Ramos (cell line): ENCODE measurements around the gene MEF2C.

ENCODE experiments used
- in situ Hi-C: fragments of 300-500 bp; cut with MboI; formaldehyde crosslinking; loops from one replicate; pipeline ENCODE4 v1.14.3; 2022; ENCODE audit warnings: low sequenced_read_pairs; ENCODE audit not compliant: unreplicated experiment

The MEF2C gene

DNA sequence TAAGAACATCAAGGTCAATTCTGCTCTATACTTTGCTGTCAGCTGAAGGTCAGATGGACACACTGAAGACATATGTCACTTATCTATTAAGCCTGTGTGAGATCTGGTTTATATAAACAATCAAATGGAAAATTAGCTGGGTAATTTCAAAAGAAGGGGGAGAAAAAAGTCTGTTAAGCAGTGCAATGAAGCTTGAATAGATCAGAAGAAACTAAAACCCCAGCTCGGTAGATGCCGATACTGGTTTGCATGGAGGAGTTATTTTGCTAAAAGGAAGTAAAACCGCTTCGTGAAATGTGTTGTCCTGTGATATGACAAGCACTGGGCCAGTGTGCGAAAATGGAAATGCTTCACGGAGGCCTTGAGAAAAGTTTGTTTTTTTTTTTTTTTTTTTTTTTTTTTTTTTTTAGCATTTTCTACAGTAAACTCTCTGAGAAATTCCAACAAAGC lies 148.8 kb downstream of the MEF2C start:
- in situ Hi-C loops = no loop called here

DNA sequence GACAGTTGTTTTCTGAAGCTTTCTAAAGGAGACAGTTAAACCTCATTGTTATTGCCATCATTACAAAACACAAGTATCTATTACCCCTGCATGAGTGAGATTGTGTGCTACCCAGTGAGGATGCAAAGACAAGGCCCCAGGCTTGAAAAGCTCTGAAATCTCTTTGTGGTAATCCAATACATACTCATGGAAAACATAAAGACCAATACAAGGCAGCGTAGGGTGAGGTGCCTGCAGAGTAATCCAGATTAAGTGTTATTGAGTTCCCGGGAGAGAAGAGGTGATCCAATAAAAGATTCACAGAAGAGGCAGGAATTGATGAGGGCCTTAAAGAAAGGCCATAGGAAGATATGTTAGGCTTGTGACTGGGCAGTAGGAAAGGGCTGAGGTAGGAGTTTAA lies 150.1 kb downstream of the MEF2C start:
- in situ Hi-C loops = no loop called here

DNA sequence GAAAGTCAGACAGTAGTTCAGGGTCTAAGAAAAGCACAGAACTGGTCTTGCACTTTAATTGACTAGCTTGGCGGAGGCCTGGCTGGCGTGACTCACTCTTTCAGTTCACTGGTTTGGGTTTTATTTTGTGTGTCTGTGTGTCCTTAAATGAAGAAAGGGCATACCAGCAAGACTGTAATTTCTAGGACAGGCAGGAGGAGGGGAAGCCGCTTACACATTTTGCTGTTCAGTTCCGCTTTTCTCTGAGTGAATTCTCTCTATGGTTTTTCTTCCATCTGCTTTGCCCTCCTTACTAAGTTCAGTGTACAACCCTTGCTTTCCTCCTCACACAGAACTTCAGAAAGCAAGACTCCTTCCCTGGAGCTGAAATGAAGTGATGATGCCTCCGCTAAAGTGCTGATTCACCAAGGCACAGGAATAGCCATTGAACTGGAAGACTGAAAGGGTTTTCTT lies 150.8 kb downstream of the MEF2C start:
- in situ Hi-C loops = no loop called here

DNA sequence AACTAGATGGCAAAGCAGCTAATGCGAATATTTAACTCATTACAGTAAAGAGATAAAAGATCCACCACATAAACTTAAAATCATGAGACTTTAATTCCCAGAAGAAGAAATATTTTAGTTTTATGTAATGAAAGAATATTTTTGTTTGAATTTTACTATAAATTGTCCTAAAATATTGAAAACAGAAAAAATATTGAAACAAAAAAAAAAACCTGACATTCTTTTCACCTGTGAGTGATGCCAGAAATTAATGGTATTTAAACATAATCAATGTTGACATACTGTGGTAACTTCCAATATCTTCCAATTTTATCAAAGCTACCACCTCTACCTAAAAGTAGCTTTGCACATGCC lies 153.2 kb downstream of the MEF2C start:
- in situ Hi-C loops = no loop called here

DNA sequence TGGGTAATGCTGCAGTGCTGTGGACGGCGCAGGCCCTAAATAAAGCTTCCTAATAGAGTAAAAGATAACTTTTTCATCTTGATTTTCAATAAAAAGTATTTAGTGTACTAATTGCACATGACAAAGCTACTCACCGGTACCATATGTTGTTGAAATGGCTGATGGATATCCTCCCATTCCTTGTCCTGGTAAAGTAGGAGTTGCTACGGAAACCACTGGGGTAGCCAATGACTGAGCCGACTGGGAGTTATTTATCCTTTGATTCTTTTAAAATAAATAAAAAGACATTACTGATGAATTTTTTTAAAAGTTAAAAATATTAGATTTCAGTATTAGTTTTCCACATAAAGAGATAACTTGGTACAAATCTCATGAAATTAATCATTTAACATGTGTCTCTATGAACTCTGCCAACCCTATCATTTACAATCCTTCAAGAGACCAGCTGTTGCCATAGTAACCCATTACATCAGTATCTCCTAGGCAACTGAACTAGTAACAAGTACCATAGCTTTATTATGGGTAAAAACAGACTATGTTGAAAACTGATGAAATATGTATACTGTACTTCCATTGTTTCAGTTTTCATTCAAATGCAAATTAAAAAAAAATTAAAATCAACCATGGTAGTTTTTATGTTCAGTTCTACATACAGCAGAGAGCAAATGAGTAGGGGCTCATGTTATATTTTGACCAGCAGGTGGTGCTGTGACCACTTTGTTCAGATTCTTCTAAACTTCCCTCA lies 153.7 kb downstream of the MEF2C start:
- in situ Hi-C loops = no loop called here

DNA sequence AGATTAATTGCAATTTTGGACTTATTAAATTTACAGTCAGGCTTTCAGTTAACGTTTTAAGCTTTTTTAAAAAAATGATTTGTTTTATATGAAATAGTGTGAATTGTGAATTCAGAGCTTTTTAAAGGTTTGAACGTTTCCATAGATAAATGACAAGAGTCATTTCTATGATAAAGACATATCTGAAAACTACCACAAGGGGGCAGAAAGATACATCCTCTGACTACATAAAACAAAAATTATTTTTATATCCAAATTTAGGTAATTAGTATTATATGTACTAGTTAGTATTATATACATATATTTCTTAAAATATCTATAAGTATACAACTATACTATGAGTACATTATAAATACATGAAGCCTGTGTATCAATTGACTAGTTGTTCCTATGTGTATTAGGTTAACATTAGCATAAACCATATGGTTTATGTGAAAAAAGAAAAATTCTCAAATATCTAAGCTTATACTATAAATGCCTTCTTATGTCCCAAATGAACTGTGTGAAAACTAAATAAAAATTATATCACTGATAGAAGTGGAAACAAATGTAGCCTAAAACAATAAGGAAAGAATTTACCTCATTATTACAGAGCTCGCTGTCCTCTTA lies 155.2 kb downstream of the MEF2C start:
- in situ Hi-C loops = no loop called here

DNA sequence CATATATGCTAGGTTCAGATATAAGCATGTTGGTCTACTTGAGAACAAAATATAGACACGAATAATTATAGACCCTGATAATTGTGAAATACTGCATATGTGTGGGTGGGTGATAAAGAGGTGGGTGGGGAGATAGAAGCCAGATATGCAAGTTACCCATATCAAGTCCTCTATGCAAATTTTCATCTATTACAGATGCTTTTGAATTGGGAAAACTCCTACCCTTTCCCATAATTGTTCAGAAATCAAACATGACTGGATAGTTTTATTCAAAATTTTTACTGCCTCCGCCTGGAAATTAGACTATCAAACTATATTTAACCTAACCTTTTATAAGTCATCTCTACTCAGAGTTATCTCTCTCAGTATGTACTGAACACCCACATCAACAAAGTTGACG lies 157.5 kb downstream of the MEF2C start:
- in situ Hi-C loops = no loop called here

DNA sequence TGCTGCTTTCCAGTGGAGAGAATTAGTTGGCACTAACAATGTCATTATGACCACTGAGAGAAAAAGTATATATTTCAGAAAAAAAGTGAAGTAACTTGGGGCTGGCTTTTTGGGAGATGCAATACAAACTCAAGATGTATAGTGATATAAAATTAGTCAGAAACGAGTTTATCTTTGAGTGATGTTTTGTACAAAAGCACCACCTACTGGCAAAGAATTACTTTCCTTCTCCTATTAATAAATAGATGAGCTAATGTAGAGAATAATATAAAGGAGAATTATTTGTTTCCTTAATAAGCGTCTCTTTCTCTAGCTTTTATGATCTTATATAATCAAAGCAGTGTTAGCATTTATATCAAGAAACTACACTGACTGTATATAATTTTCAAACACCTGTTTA lies 158.8 kb downstream of the MEF2C start:
- in situ Hi-C loops = loop anchor here (25.0 kb wide), 1 partner anchor 1538 kb away; no protein-coding TSS in a partner anchor

DNA sequence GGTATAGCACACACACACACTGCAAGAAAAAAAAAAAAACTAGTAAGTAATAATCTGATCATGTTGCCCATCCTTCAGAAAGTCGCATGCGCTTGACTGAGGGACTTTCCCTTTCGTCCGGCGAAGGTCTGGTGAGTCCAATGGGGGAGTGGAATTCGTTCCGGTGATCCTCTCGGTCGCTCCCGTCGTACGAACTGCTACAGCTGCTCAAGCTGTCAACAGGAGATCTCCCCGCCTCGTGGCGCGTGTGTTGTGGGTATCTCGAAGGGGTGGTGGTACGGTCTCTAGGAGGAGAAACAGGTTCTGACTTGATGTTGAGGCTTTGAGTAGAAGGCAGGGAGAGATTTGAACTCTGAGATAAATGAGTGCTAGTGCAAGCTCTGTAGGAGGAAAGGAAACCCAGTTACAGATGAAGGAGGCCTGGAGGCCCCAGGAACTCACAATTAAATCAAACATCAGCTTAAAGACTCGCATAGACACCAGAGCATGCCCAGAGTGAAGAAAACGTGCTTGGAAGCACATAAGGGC lies 160.4 kb downstream of the MEF2C start:
- in situ Hi-C loops = loop anchor here (25.0 kb wide), 1 partner anchor 1540 kb away; no protein-coding TSS in a partner anchor

DNA sequence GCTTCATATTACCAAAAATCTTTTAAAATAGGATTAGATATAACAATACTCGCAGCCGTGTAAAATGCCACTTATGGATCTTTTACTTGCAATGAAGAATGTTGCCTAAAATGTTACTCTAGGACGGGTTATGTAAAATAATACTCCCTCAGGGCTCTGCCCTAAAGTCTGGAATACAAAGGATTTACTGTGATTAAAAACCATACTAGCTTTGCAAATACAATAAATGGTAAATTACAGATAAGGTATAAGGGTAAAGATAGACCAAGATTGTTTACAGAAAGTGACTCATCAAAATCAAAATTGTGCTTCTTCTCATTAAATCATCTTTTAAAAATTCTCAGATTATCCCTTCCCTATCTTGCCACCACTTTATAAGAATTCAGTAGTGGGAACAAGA lies 163.6 kb downstream of the MEF2C start:
- in situ Hi-C loops = loop anchor here (25.0 kb wide), 1 partner anchor 1543 kb away; no protein-coding TSS in a partner anchor

DNA sequence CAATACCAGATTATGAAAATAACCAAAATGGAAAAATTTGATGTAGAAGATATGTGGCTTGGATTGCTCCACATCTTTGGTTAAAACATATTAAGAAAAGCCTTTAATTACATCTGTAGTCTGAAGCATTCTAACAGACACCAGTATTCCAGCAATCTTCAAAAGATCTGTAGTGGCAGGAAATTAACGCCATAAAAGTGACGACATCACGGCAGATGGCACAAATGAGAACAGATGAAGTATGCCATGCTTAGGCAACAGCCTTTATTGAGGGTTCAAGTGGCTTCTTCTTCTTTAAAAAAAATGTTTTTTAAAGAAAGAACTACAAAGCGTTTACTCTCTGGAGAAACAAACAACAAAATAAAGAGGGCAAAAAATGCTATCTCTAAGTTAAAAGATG lies 164.2 kb downstream of the MEF2C start:
- in situ Hi-C loops = loop anchor here (25.0 kb wide), 1 partner anchor 1544 kb away; no protein-coding TSS in a partner anchor

DNA sequence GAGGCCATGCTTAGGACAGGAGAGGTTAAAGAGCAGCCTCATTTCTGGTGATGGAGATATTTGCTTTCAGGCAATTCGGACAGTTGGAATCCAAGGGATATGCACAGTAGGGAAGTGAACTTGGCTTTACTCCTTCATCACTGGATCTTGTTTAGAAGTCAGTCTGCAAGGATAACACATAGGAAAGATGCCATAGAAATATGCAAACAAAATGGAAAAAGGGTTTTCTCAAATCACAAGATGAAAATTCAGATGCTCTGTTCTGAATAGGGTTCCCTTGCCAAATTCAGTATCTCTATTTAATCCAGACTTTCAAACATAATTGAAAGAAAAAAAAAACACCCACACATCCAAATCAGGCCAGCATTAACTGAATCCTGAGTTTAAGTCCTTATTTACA lies 166.9 kb downstream of the MEF2C start:
- in situ Hi-C loops = loop anchor here (25.0 kb wide), 1 partner anchor 1546 kb away; no protein-coding TSS in a partner anchor

DNA sequence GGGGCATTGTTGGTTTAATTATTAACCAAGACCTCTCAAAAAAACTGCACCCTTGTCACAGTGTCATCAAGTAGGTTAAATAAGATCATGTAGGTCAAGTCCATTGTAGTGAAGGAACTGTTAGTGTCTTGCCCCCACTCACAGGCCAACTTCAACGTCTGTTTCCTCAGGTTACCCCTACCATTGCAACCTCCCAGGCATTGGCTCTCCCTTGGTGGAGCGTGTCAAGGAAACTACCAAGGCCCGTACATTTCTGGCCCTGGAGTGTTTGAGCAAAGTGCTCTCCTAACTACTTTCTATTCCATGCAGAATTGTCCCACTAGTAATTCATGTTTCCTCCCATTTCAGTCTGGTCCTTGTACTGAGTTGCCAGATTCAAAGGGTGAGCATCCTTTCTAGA lies 167.5 kb downstream of the MEF2C start:
- in situ Hi-C loops = loop anchor here (25.0 kb wide), 1 partner anchor 1547 kb away; no protein-coding TSS in a partner anchor

DNA sequence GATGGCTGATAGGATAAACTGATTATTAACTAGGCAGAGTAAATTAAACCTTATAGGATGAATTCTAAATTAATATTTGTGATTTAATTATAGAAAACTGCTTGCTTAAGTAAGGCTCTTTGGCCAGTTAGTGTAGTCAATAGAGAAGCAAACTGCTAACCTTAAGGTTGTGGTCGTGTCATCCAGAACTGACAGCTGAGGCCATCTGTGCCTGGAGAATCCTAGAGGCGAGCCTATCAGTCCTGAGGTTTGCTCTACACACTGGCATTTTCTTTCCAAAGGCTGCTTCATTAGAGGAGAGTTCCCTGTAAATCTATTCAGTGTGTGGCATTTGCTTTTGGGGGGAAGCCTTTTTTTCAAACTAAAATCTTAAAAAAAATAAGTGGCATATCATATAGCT lies 169.2 kb downstream of the MEF2C start:
- in situ Hi-C loops = loop anchor here (25.0 kb wide), 1 partner anchor 1548 kb away; no protein-coding TSS in a partner anchor

DNA sequence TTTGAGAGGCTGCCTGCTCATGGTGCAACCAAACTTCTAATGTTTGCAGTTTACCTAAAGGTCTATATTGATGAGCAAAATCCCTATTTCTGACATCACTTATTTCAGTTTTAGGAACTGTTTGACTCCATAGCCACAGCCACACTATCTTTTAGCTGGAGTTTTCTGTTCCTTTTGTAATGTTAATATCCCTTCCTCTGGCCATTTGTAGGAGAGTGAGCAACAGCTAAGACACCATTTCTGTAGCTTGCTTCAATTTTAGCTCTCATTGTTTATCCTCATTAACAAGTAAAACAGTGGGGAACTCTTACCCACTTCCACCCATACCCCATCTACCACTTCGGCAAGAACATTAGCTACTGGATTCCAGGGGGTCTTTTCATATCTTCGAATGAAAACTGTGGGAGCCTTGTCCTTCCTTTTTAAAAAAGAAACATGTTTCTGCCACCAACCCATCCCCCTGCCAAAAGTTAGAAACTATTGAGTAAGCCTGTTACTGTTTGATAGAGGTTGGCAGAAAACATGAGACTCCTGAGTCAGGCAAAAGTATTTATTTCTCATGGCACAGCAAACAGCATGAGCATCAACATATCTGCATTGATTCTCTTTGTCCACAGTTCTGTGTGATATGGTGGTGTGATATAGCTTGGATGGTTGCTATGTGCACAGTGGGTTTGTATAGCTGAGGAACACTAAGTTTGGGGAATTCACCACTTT lies 174.1 kb downstream of the MEF2C start:
- in situ Hi-C loops = loop anchor here (25.0 kb wide), 1 partner anchor 1553 kb away; no protein-coding TSS in a partner anchor

DNA sequence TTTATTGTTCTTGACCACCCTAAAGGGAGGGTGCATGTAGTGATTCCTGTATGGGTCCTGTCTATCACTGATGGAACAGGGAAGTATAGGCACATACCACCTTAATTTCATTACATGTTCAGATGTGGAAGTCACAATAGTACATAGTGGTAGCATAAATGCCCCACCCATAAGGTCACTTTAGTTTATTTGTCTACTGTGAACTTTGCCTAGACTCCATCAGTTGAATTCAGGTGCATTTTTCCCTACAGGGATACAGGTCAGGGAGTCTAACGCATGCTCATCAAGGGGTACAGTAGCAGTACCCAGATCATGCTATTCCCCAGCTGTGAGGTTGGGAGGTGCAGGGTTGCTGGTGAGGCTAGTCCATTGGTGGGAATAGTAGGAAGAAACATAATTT lies 175.0 kb downstream of the MEF2C start:
- in situ Hi-C loops = loop anchor here (25.0 kb wide), 1 partner anchor 1554 kb away; no protein-coding TSS in a partner anchor

DNA sequence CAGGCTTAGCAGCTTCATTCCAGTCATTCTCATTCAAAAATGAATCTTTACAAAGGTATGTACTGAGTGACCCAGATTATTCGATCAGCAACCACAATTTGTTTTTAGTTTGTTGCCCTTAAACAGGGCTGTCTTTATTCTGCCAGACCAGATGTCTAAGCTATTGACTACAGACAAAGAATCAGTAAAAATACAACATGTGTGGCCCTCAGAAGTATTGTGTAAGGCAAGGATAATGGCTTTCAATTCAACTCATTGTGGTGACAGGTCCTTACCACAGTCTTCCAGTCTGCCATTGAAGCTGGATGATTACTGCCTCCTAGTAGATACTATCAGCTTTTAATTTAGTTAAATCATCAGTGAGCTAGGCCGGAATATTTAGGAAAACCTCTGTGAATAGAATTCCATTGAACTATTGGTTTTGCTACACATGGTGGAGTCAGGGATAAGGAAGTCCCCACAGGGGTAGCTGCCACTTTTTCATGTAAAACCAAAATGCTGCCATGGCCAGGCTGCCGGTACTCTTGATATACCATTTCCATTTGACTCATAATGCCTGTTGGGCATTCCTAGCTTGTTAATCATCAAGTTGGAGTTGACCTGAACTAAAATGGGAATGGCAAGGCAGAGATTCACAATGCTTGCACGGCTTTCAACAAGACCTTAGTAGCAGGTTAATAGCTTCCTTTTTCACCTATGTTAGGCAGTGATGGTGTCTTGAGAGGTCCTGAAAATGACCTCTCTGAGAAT lies 175.6 kb downstream of the MEF2C start:
- in situ Hi-C loops = loop anchor here (25.0 kb wide), 1 partner anchor 1555 kb away; no protein-coding TSS in a partner anchor

DNA sequence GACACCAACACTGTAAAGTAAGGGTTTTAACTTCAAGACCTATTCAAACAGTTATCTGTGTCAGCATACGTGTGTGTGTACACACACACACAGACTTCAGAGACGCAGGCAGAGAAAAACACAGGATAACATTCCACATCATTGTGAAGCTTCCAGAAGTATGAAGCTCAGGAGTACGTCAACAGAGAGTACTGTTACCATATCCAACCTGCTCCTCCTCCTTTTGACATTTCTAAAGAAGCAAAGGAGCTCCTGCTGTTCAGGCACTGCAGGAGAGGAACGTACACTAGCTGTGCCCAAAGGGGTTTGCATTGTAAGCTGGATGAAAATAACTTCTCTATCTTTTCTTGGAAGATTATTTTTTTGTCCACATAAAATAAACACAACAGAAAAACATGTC lies 180.7 kb downstream of the MEF2C start:
- in situ Hi-C loops = loop anchor here (25.0 kb wide), 1 partner anchor 1560 kb away; no protein-coding TSS in a partner anchor

DNA sequence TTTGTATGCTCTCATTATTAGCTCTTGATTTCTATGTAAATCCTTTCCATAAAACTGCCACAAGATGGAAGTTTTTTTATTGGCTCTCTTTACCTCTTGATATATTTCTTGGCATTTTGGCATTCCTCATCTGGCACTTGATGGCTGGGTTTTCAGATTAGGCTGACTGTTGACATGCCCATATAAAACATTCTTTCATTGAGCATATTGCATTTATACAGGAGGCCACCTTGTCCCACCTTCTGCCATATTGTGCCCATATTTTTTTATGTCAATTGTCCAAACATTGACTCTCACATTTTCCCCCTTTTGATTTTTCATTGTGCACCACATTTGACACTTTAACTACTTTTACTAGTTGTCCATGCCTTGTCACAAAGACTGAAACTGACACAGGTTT lies 182.9 kb downstream of the MEF2C start:
- in situ Hi-C loops = loop anchor here (25.0 kb wide), 1 partner anchor 1562 kb away; no protein-coding TSS in a partner anchor

DNA sequence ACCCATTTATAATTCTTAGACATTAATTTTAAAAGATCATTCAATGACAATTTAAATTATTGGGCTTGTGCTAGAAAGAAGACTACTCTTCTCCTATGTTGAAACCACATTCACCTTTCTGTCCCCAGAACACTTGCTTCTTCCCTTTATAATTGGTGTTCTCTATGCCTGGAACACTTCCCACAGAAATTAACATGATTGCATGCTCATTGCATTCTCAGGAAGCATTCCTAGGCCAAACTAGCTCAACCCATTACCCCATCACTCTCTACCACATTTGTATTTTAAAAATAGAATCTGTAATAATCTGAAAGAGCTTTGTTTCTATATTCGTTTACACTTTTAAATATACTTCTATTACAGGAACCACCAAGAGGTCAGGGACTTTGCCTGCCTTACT lies 184.7 kb downstream of the MEF2C start:
- in situ Hi-C loops = no loop called here
